WTC11 (cell line): ENCODE data around the gene CXCL16. TPM values are rescaled to one million over a fixed set of nuclear protein-coding genes. Genes with fewer than 3 reads are reported as not detected.
A peak's percentile ranks its signal among the peaks of the same experiment; 100 is the strongest.
"Not testable (repeated sequence)": the region's sequence is repeated elsewhere in the genome, so short reads cannot be mapped to it uniquely, and the experiment has no call there.

Experiments
- ATAC-seq: fragments of 200-7000 bp; cut with Tn5 transposase; 2 replicates; pipeline ENCODE4 v1.10.0; 2021; ENCODE audit warnings: mild to moderate bottlenecking, moderate library complexity
- CTCF ChIA-PET: fragments of 300-600 bp; sonication (Branson Sonifier 250); formaldehyde crosslinking; loops from one replicate; lab custom pipeline; 2021; ENCODE audit warnings: antibody characterized with exemption; lab: Charles Lee
- POLR2A ChIA-PET: fragments of 350-600 bp; sonication (Branson Sonifier 250); formaldehyde crosslinking; loops from one replicate; lab custom pipeline; 2021; ENCODE audit warnings: antibody characterized with exemption; lab: Charles Lee
- DNase-seq: peaks from one replicate; pipeline ENCODE4 v3.0.0; 2021; ENCODE audit warnings: low spot score
- H3K27ac Mint-ChIP-seq: 2 replicates; pipeline ENCODE4 v1.8.0; 2021; ENCODE audit warnings: mixed read lengths
- H3K27me3 Mint-ChIP-seq: 2 replicates; pipeline ENCODE4 v1.8.0; 2021; ENCODE audit warnings: low read depth, mild to moderate bottlenecking, moderate library complexity, mixed read lengths
- H3K36me3 Mint-ChIP-seq: 2 replicates; pipeline ENCODE4 v1.8.0; 2021; ENCODE audit warnings: mixed read lengths
- H3K4me1 Mint-ChIP-seq: 2 replicates; pipeline ENCODE4 v1.8.0; 2022; ENCODE audit warnings: mixed read lengths
- H3K4me3 Mint-ChIP-seq: 2 replicates; pipeline ENCODE4 v1.8.0; 2021; ENCODE audit warnings: mild to moderate bottlenecking, moderate library complexity, mixed read lengths
- H3K9me3 Mint-ChIP-seq: 2 replicates; pipeline ENCODE4 v1.8.0; 2021; ENCODE audit warnings: mixed read lengths
- ELF4 ChIP-seq: sonication (generic); formaldehyde crosslinking; IDR thresholded peaks from 2 replicates; pipeline ENCODE4 v1.8.1; 2022; ENCODE audit warnings: low read depth, mild to moderate bottlenecking, moderate library complexity, missing genetic modification reagents
- NFATC4 ChIP-seq: fragments of 250-450 bp; sonication (Bioruptor Pico); IDR thresholded peaks from 2 replicates; pipeline ENCODE4 v1.9.0; 2021; ENCODE audit warnings: mild to moderate bottlenecking
- TCF7 ChIP-seq: sonication (generic); formaldehyde crosslinking; IDR thresholded peaks from 2 replicates; pipeline ENCODE4 v1.8.0; 2022; ENCODE audit warnings: mild to moderate bottlenecking, low read depth, missing genetic modification reagents, moderate library complexity
- TP53 ChIP-seq: sonication (generic); formaldehyde crosslinking; IDR thresholded peaks from 2 replicates; pipeline ENCODE4 v1.8.1; 2023; ENCODE audit warnings: mild to moderate bottlenecking, missing genetic modification reagents
- ZBTB43 ChIP-seq: sonication (generic); formaldehyde crosslinking; IDR thresholded peaks from 2 replicates; pipeline ENCODE4 v1.8.1; 2023; ENCODE audit warnings: mild to moderate bottlenecking, missing genetic modification reagents
- ZNF219 ChIP-seq: sonication (generic); formaldehyde crosslinking; IDR thresholded peaks from 2 replicates; pipeline ENCODE4 v1.8.0; 2023; ENCODE audit warnings: missing genetic modification reagents, mild to moderate bottlenecking, borderline replicate concordance
- ZNF416 ChIP-seq: fragments of 250-450 bp; sonication (Bioruptor Pico); IDR thresholded peaks from 2 replicates; pipeline ENCODE4 v1.9.0; 2021; ENCODE audit warnings: mild to moderate bottlenecking, inconsistent platforms
- total RNA-seq: library from RNA; stranded (reverse); gene quantifications from 3 replicates; pipeline ENCODE4 v1.2.3, GENCODE V29; 2021
- TF ChIP-seq, protein P1 (sequence below): sonication (generic); formaldehyde crosslinking; IDR thresholded peaks from 2 replicates; pipeline ENCODE4 v1.8.1; 2022; ENCODE audit warnings: missing genetic modification reagents, borderline replicate concordance
- TF ChIP-seq, protein P2 (sequence below): sonication (generic); formaldehyde crosslinking; IDR thresholded peaks from 2 replicates; pipeline ENCODE4 v1.8.1; 2023; ENCODE audit warnings: mild to moderate bottlenecking, missing genetic modification reagents, borderline replicate concordance
- TF ChIP-seq, protein P3 (sequence below): sonication (generic); formaldehyde crosslinking; IDR thresholded peaks from 2 replicates; pipeline ENCODE4 v1.8.0; 2022; ENCODE audit warnings: mild to moderate bottlenecking, missing genetic modification reagents
- TF ChIP-seq, protein P4 (sequence below): sonication (generic); formaldehyde crosslinking; IDR thresholded peaks from 2 replicates; pipeline ENCODE4 v1.8.1; 2023; ENCODE audit warnings: mild to moderate bottlenecking, missing genetic modification reagents, moderate library complexity

CXCL16 gene
- total RNA-seq, 1 experiment from 2014 or later, result 3.8 TPM

DNA sequence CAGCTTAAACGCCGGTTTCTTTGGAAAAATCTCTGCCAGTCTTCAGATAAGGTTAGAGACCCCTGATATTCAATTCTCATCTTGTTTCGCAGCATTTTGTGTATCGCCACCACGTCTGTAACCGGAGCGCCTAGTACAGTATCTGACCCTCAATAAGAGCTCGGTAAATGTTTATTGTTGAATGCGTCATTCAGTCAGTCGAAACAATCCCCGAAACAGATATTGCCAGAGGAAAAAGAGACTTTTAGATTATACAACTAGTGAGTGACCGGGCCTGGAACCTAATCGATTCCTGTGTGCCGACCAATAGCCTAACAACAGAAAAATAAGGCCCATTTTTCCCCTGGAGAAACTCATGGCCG is 36.4 kb downstream of the CXCL16 start (continued):
- TF ChIP-seq, protein P1, sequence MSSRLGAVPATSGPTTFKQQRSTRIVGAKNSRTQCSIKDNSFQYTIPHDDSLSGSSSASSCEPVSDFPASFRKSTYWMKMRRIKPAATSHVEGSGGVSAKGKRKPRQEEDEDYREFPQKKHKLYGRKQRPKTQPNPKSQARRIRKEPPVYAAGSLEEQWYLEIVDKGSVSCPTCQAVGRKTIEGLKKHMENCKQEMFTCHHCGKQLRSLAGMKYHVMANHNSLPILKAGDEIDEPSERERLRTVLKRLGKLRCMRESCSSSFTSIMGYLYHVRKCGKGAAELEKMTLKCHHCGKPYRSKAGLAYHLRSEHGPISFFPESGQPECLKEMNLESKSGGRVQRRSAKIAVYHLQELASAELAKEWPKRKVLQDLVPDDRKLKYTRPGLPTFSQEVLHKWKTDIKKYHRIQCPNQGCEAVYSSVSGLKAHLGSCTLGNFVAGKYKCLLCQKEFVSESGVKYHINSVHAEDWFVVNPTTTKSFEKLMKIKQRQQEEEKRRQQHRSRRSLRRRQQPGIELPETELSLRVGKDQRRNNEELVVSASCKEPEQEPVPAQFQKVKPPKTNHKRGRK, result no peak
- no peak for TF ChIP-seq NFATC4 (CRISPR knock-in tag)
- no peak for TF ChIP-seq ELF4

DNA sequence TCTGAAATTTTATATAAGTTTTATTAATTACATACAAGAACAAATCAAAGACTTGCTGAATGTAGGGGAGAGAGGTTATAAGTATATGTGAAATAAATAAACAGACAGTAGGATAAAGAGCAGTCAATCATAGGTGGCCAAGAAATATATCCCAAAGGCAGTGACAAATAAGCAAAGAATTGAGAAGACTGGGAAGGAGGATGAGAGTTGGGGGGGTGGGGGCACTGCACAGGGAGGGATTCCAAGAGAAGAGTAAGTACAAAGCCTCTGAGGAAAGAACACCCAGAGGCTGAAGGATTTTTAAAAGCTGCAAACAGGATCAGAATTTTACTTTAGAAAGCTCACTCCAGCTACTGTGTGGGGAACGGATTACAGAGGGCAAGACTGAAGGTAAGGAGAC is 38.6 kb downstream of the CXCL16 start:
- ATAC-seq, result no peak
- POLR2A ChIA-PET, result interaction anchor here (0.5 to 0.7 kb wide), 3 partner anchors 187 to 940 kb away, joined by 3 to 4 read pairs (median 3); no protein-coding TSS in a partner anchor
- Mint-ChIP-seq H3K27ac (peak overlapping the region; percentile 85; the same call in 1 of the 2 replicates), H3K9me3 (no peaks in the 10 kb centered on the region), H3K36me3 (peaks cover 20% of the 10 kb centered on the region), H3K4me3 (no peak overlapping the region; the same call in 1 of the 2 replicates), H3K4me1 (peaks cover 39% of the 10 kb centered on the region), H3K27me3 (no peaks in the 10 kb centered on the region)
- CTCF ChIA-PET, result interaction anchor here (0.6 to 1.0 kb wide), 4 partner anchors 89 to 354 kb away, joined by 3 to 6 read pairs (median 3); no protein-coding TSS in a partner anchor
- no peak for DNase-seq
- TF ChIP-seq ZBTB43, result no peak
- TF ChIP-seq, protein P2, sequence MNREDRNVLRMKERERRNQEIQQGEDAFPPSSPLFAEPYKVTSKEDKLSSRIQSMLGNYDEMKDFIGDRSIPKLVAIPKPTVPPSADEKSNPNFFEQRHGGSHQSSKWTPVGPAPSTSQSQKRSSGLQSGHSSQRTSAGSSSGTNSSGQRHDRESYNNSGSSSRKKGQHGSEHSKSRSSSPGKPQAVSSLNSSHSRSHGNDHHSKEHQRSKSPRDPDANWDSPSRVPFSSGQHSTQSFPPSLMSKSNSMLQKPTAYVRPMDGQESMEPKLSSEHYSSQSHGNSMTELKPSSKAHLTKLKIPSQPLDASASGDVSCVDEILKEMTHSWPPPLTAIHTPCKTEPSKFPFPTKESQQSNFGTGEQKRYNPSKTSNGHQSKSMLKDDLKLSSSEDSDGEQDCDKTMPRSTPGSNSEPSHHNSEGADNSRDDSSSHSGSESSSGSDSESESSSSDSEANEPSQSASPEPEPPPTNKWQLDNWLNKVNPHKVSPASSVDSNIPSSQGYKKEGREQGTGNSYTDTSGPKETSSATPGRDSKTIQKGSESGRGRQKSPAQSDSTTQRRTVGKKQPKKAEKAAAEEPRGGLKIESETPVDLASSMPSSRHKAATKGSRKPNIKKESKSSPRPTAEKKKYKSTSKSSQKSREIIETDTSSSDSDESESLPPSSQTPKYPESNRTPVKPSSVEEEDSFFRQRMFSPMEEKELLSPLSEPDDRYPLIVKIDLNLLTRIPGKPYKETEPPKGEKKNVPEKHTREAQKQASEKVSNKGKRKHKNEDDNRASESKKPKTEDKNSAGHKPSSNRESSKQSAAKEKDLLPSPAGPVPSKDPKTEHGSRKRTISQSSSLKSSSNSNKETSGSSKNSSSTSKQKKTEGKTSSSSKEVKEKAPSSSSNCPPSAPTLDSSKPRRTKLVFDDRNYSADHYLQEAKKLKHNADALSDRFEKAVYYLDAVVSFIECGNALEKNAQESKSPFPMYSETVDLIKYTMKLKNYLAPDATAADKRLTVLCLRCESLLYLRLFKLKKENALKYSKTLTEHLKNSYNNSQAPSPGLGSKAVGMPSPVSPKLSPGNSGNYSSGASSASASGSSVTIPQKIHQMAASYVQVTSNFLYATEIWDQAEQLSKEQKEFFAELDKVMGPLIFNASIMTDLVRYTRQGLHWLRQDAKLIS (CRISPR knock-in tag), result no peak
- no peak for TF ChIP-seq TCF7 (CRISPR knock-in tag)
- TF ChIP-seq ZNF416, result no peak
- TF ChIP-seq ZNF219 (CRISPR knock-in tag), result no peak
- TF ChIP-seq, protein P3, sequence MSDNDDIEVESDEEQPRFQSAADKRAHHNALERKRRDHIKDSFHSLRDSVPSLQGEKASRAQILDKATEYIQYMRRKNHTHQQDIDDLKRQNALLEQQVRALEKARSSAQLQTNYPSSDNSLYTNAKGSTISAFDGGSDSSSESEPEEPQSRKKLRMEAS (CRISPR knock-in tag), result no peak
- no peak for TF ChIP-seq NFATC4 (CRISPR knock-in tag)

DNA sequence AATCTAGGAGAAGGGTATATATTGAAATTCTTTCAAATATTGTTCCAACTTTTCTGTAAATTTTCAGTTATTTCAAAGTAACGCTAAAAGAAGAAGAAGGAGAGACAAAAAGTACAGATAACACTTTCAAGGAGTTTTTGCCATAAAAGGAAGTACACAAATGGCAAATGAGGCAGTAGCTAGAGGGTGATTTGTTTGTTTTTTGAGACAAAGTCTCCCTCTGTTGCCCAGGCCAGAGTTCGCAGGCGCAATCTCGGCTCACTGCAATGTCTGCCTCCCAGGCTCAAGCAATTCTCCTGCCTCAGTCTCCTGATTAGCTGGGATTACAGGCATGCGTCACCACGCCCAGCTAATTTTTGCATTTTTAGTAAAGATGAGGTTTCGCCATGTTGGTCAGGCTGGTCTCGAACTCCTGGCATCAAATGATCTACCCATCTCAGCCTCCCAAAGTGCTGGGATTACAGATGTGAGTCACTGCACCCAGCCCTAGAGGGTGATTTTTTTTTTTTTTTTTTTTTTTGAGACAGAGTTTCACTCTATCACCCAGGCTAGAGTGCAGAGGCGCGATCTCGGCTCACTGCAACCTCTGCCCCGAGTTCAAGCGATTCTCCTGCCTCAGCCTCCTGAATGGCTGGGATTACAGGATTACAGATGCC is 40.2 kb downstream of the CXCL16 start:
- H3K27ac Mint-ChIP-seq, result not testable (repeated sequence)
- POLR2A ChIA-PET, result interaction anchor here (0.6 kb wide), 1 partner anchor 110 kb away, joined by 3 read pairs; no protein-coding TSS in a partner anchor

GRCh38 chr17:4696437-4696805 is 43.3 kb downstream of the CXCL16 start:
- no peak overlapping the region for H3K4me3 Mint-ChIP-seq
- H3K9me3 Mint-ChIP-seq, result no peaks in the 10 kb centered on the region
- no peak for TF ChIP-seq TP53 (CRISPR knock-in tag)
- TF ChIP-seq, protein P4, sequence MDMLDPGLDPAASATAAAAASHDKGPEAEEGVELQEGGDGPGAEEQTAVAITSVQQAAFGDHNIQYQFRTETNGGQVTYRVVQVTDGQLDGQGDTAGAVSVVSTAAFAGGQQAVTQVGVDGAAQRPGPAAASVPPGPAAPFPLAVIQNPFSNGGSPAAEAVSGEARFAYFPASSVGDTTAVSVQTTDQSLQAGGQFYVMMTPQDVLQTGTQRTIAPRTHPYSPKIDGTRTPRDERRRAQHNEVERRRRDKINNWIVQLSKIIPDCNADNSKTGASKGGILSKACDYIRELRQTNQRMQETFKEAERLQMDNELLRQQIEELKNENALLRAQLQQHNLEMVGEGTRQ, result no peak
- TF ChIP-seq ELF4, result no peak
- TF ChIP-seq, all 79 proteins: peak for 0
- peaks cover 5% of the 10 kb centered on the region; the same call in 1 of the 2 replicates for H3K4me1 Mint-ChIP-seq
- peaks cover 26% of the 10 kb centered on the region for H3K36me3 Mint-ChIP-seq
- ChIA-PET POLR2A (no interaction called here), CTCF (no interaction called here)
- ATAC-seq (no peak), DNase-seq (no peak)
- H3K27ac Mint-ChIP-seq, result no peak overlapping the region; the same call in 1 of the 2 replicates
- no peaks in the 10 kb centered on the region for H3K27me3 Mint-ChIP-seq

More for the DNA sequence above, 40.2 kb downstream of the CXCL16 start:
- Mint-ChIP-seq H3K4me1 (peaks cover 24% of the 10 kb centered on the region), H3K36me3 (peaks cover 21% of the 10 kb centered on the region)
- H3K27me3 Mint-ChIP-seq, H3K9me3 Mint-ChIP-seq, DNase-seq, H3K4me3 Mint-ChIP-seq, ATAC-seq: not testable (repeated sequence)
- CTCF ChIA-PET, result interaction anchor here (0.6 kb wide), 2 partner anchors 11 to 70 kb away, joined by 3 to 4 read pairs; partner anchors contain the start of gene ARRB2
